ENCODE data around the gene CPXM1.

Gene CPXM1

GRCh38 chr20:2752567-2753460, 47.6 kb downstream of the CPXM1 start:
- Histone ChIP-seq H3K4me3 (ENCODE audit: severe bottlenecking) (peak overlapping the region; percentile 42), H3K27me3 (ENCODE audit: insufficient read depth, poor library complexity, severe bottlenecking) (peaks cover 21% of the 10 kb centered on the region), H3K9me3 (ENCODE audit: severe bottlenecking) (no peaks in the 10 kb centered on the region), H3K4me1 (ENCODE audit: insufficient read depth, poor library complexity, severe bottlenecking) (no peaks in the 10 kb centered on the region), H3K36me3 (ENCODE audit: low read depth) (no peaks in the 10 kb centered on the region), H3K27ac (ENCODE audit: poor library complexity, severe bottlenecking) (no peak overlapping the region)
- no peak for ATAC-seq (ENCODE audit: low read depth)
- no peak for DNase-seq (ENCODE audit: low spot score)
- TF ChIP-seq CTCF (IDR thresholded peaks at IDR 0.05; ENCODE audit: poor library complexity, severe bottlenecking), result peak; percentile 91

GRCh38 chr20:2751878-2752566, 48.4 kb downstream of the CPXM1 start:
- no peak for TF ChIP-seq CTCF (IDR thresholded peaks at IDR 0.05; ENCODE audit: poor library complexity, severe bottlenecking)
- no peaks in the 10 kb centered on the region for H3K4me1 ChIP-seq (ENCODE audit: insufficient read depth, poor library complexity, severe bottlenecking)
- DNase-seq (ENCODE audit: low spot score), result no peak
- peak overlapping the region; percentile 42 for H3K4me3 ChIP-seq (ENCODE audit: severe bottlenecking)
- H3K36me3 ChIP-seq (ENCODE audit: low read depth), result no peaks in the 10 kb centered on the region
- no peak overlapping the region for H3K27ac ChIP-seq (ENCODE audit: poor library complexity, severe bottlenecking)
- peak; percentile 28 for ATAC-seq (ENCODE audit: low read depth)
- peaks cover 21% of the 10 kb centered on the region for H3K27me3 ChIP-seq (ENCODE audit: insufficient read depth, poor library complexity, severe bottlenecking)
- no peaks in the 10 kb centered on the region for H3K9me3 ChIP-seq (ENCODE audit: severe bottlenecking)

GRCh38 chr20:2751347-2751877, 49.0 kb downstream of the CPXM1 start:
- no peak overlapping the region for H3K27ac ChIP-seq (ENCODE audit: poor library complexity, severe bottlenecking)
- peaks cover 21% of the 10 kb centered on the region for H3K27me3 ChIP-seq (ENCODE audit: insufficient read depth, poor library complexity, severe bottlenecking)
- ATAC-seq (ENCODE audit: low read depth), result no peak

GRCh38 chr20:2750491-2751251, 49.8 kb downstream of the CPXM1 start:
- H3K4me1 ChIP-seq (ENCODE audit: insufficient read depth, poor library complexity, severe bottlenecking), result no peaks in the 10 kb centered on the region
- no peak overlapping the region for H3K27ac ChIP-seq (ENCODE audit: poor library complexity, severe bottlenecking)
- H3K9me3 ChIP-seq (ENCODE audit: severe bottlenecking), result no peaks in the 10 kb centered on the region
- DNase-seq (ENCODE audit: low spot score) (no peak), ATAC-seq (ENCODE audit: low read depth) (peak; percentile 48)
- peaks cover 21% of the 10 kb centered on the region for H3K27me3 ChIP-seq (ENCODE audit: insufficient read depth, poor library complexity, severe bottlenecking)
- H3K4me3 ChIP-seq (ENCODE audit: severe bottlenecking), result no peak overlapping the region
- no peak for TF ChIP-seq CTCF (IDR thresholded peaks at IDR 0.05; ENCODE audit: poor library complexity, severe bottlenecking)
- H3K36me3 ChIP-seq (ENCODE audit: low read depth), result no peaks in the 10 kb centered on the region

More at GRCh38 chr20:2751347-2751877, 49.0 kb downstream of the CPXM1 start:
- Histone ChIP-seq H3K9me3 (ENCODE audit: severe bottlenecking) (no peaks in the 10 kb centered on the region), H3K36me3 (ENCODE audit: low read depth) (no peaks in the 10 kb centered on the region), H3K4me3 (ENCODE audit: severe bottlenecking) (peak overlapping the region; percentile 42), H3K4me1 (ENCODE audit: insufficient read depth, poor library complexity, severe bottlenecking) (no peaks in the 10 kb centered on the region)
- no peak for TF ChIP-seq CTCF (IDR thresholded peaks at IDR 0.05; ENCODE audit: poor library complexity, severe bottlenecking)
- no peak for DNase-seq (ENCODE audit: low spot score)

All from RWPE2 (cell line).